GM19238 (cell line): ENCODE results near the gene CRTC2.

Source experiments
- DNase-seq: peaks from one replicate; pipeline ENCODE4 v3.0.0; 2011; ENCODE audit warnings: low spot score; ENCODE audit not compliant: insufficient read length

Gene CRTC2

DNA sequence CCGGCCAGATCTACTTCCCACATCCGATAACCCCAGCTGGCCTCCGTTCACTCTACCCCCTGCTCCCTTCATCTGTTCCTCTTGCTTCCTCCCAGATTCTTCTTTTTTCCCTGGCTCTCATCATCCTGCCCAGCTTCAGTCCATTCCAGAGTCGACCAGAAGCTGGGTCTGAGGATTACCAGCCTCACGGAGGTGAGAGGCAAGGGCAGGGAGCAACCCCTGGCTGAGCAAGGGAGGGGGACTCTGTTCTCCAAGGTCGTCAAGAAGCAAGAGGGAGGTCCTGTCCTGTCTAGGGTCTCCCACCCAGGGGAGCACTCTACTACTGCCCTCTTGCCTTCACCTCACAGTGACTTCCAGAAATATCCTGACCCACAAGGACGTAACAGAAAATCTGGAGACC, 15.1 kb upstream of the CRTC2 start:
- DNase-seq = no peak

GRCh38 chr1:153973071-153973470, 14.7 kb upstream of the CRTC2 start:
- no peak for DNase-seq

DNA sequence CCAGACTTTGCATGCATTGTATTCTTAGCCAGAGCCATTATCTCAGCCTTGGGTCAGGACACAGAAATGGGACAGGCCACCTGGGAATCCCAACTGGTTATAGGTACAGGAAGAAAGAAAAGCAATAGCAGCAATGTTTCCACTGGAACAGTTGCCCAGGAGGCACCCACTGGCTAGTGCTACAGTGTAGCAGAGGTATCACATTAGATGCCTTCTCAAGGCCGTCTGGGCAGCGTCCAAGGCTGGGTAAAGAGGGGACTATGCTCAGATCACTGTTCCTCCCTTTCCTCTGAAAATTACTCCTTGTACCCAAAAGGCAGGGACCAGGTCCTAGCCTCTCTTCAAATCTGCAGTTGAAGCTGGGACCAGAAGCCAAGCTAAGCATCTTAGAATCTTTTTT, 11.9 kb upstream of the CRTC2 start:
- DNase-seq = no peak

DNA sequence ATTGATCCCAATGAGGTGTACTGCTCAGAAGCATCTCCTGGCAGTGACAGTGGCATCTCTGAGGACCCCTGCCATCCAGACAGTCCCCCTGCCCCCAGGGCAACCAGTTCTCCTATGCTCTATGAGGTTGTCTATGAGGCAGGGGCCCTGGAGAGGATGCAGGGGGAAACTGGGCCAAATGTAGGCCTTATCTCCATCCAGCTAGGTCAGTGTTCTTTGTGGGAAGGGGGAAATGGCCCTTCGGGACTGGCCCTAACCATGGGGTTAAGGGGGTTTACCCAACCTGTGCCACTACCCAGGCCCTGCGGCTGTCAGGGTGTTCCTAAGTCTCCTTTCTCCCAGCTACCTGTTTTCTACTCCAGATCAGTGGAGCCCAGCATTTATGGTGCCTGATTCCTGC, 10.6 kb upstream of the CRTC2 start:
- no peak for DNase-seq

- no peak for DNase-seq
Measured at GRCh38 chr1:153968408-153968807, 10.0 kb upstream of the CRTC2 start.

GRCh38 chr1:153968000-153968363, 9.6 kb upstream of the CRTC2 start:
- DNase-seq = no peak

DNA sequence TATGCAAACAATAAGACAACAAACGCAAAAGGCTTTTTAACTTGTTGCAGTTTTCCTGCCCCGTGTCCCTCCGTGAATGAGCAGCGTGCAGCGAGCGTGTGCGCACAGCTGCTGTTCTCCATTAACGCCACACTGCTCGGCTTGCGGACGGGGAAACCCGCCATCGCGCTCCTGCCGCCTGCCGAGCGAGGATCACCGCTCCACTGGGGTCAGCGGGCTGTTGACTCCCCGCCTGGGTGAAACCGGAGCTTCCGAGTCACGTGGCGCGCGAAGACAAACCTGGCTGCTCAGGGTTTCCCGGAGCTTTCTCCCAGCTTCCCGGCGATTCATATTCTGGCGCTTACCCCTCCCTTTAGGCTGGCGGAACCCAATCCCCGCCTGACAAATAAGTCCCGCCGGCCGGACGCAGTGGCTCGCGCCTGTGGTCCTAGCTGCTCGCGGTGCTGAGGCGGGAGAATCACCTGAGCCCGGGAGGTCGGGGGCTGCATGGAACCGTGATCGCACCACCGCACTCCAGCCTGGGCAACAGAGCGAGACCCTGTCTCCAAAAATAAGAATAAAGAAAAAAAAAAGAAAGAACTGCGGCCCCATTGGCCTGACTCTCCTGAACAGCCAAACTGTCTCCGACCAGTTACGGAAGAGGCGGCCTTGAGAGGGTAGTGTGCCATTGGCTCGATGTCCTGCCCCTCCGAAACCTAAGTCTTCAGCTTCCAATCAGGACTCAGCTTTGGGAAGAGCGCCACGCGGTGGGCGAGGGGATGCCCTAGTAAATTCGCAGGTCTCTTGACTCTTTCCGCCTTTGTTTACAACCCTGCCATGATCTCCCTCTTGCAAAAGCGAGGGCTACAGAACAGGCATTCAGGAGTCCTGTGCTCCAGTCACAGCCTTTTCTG, 8.9 kb upstream of the CRTC2 start, which contains the start of gene CREB3L4:
CREB3L4 (plus strand) TSS at position 796 of the 893 bp plus-strand sequence. CDS start 624 bp downstream, outside the sequence.
- DNase-seq = peak; percentile 81

GRCh38 chr1:153963850-153964331, 5.5 kb upstream of the CRTC2 start:
- DNase-seq = no peak

GRCh38 chr1:153963030-153963849, 4.8 kb upstream of the CRTC2 start, which contains the start of gene SLC39A1:
Gene SLC39A1 (minus strand): TSS chr1:153963537. CDS start chr1:153962715, 822 bp downstream.
- DNase-seq = peak; percentile 83

DNA sequence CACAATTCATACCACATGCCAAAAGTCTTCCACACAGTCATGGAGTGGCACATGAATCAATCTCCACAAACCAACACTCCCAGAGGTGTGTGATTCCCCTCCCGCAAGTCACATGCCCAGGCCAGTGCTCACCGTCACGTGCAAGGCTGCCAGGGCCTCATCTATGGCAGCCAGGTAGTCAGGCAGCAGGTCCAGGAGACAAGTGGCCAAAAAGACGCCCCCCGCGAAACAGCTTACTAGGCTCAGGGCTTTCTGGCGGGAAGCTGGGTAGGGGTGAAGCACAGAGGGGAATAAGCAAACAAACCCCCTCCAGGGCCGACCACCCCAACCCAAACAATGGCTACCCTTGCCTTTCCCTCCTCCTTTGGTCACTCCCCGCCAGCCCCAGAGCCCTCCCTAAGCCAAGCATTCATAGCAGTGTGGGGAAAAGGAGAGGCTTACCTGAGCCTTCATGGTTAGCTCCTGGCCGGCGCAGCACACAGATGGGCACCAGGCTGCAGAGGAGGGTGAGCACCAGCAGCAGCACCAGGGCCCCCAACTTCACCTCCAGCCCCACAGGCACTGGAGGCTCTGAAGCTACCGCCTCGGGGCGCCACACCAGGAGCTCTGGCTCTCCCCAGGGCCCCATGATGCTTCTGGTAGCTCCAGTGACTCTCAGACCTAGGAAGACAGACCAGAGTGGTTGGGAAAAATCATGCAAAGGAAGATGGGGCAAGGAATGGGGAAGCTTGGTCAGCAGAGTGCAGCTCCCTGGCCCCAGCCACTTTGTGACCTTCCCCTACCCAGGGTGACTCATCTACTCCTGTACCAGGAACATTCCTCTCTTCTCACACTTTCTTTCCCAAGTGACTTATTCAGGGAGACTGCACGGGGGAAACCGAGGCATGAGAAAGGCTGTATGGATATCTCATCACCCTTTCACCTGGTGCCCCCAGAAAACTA, 3.9 kb upstream of the CRTC2 start:
- no peak for DNase-seq

GRCh38 chr1:153961421-153961820, 3.0 kb upstream of the CRTC2 start:
- no peak for DNase-seq

GRCh38 chr1:153960206-153960605, 1.8 kb upstream of the CRTC2 start:
- DNase-seq = no peak

DNA sequence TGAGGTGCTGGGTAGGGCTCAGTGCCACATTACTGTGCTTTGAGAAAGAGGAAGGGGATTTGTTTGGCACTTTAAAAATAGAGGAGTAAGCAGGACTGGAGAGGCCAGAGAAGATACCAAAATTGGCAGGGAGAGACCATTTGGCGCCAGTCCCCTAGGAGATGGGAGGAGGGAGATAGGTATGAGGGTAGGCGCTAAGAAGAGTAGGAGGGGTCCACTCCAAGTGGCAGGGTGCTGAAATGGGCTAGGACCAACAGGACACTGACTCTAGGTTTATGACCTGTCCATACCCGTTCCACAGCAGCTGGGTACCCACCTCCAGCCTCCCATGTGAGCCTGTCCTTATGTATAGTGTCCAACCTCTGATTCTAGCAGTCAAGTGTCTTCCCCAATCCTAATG, 1.0 kb upstream of the CRTC2 start:
- DNase-seq = no peak

GRCh38 chr1:153958961-153959260, 499 bp upstream of the CRTC2 start:
- DNase-seq = no peak

GRCh38 chr1:153957744-153958110, 685 bp downstream of the CRTC2 start:
- peak; percentile 50 for DNase-seq

- DNase-seq = no peak
Measured at GRCh38 chr1:153956997-153957715, 1.3 kb downstream of the CRTC2 start.

- DNase-seq = no peak
Measured at GRCh38 chr1:153954826-153955225, 3.6 kb downstream of the CRTC2 start.

DNA sequence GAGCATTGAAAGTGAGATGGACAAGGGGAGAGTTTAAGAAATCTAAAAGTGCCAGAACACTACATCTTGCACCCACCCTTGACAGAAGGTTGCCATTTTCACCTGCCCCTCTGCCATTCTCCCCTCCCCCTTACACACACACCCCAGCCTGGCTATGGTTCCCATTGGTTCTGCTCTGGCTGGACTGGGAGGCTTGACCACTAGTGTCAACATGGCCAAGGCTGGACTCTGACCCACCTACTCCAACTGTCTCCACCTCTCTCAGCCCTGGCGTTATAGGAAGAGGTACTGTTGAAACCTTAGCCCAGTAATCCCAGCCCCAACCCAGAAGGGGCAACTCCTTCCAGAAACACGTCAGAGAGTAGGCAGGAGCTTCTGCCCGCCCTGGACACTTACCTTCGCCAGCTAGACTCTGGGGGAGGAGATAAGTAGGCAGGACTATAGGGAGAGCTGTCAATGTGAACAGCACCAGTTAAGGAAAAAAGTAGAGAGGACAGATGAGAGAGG, 4.5 kb downstream of the CRTC2 start:
- DNase-seq = no peak

DNA sequence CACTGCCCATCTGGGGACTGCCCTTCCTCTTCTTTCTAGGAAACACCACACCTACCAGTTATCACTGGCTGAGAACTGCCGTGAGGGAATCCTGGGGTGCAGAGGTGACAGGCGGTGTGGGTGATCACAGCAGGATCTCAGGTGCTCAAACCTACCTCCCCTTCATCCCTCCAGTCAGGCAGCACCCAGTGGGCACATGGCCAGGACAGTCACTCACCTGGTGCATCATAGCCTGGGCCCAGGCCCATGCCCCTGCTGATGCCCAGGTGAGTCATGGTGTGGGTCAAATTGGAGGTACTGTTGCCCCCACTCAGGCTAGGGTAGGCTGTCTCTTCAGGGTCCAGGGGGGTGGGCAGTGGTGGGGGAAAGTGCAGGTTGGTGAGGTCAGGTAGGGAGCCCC, 6.6 kb downstream of the CRTC2 start:
- no peak for DNase-seq

GRCh38 chr1:153951183-153951582, 7.2 kb downstream of the CRTC2 start:
- DNase-seq = no peak
